ENCODE data around the gene SCFD2.

- TF ChIP-seq, protein P1, sequence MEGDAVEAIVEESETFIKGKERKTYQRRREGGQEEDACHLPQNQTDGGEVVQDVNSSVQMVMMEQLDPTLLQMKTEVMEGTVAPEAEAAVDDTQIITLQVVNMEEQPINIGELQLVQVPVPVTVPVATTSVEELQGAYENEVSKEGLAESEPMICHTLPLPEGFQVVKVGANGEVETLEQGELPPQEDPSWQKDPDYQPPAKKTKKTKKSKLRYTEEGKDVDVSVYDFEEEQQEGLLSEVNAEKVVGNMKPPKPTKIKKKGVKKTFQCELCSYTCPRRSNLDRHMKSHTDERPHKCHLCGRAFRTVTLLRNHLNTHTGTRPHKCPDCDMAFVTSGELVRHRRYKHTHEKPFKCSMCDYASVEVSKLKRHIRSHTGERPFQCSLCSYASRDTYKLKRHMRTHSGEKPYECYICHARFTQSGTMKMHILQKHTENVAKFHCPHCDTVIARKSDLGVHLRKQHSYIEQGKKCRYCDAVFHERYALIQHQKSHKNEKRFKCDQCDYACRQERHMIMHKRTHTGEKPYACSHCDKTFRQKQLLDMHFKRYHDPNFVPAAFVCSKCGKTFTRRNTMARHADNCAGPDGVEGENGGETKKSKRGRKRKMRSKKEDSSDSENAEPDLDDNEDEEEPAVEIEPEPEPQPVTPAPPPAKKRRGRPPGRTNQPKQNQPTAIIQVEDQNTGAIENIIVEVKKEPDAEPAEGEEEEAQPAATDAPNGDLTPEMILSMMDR (IDR thresholded peaks at IDR 0.05; ENCODE audit: low read depth, low read length, missing input control) = no peak
- no peak for TF ChIP-seq TAF1 (conservative IDR thresholded peaks at IDR 0.05)
- TF ChIP-seq, protein P2, sequence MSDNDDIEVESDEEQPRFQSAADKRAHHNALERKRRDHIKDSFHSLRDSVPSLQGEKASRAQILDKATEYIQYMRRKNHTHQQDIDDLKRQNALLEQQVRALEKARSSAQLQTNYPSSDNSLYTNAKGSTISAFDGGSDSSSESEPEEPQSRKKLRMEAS (IDR thresholded peaks at IDR 0.05) = no peak
- no peak for TF ChIP-seq REST (IDR thresholded peaks at IDR 0.05)
- TF ChIP-seq YY1 (IDR thresholded peaks at IDR 0.05) = no peak
- TF ChIP-seq, protein P3, sequence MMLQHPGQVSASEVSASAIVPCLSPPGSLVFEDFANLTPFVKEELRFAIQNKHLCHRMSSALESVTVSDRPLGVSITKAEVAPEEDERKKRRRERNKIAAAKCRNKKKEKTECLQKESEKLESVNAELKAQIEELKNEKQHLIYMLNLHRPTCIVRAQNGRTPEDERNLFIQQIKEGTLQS (IDR thresholded peaks at IDR 0.05) = no peak
- TF ChIP-seq, protein P4, sequence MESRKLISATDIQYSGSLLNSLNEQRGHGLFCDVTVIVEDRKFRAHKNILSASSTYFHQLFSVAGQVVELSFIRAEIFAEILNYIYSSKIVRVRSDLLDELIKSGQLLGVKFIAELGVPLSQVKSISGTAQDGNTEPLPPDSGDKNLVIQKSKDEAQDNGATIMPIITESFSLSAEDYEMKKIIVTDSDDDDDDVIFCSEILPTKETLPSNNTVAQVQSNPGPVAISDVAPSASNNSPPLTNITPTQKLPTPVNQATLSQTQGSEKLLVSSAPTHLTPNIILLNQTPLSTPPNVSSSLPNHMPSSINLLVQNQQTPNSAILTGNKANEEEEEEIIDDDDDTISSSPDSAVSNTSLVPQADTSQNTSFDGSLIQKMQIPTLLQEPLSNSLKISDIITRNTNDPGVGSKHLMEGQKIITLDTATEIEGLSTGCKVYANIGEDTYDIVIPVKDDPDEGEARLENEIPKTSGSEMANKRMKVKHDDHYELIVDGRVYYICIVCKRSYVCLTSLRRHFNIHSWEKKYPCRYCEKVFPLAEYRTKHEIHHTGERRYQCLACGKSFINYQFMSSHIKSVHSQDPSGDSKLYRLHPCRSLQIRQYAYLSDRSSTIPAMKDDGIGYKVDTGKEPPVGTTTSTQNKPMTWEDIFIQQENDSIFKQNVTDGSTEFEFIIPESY (IDR thresholded peaks at IDR 0.05) = no peak
- TF ChIP-seq RAD21 (IDR thresholded peaks at IDR 0.05) = no peak
- TF ChIP-seq JUND (IDR thresholded peaks at IDR 0.05) = no peak
Measured at GRCh38 chr4:53281438-53281837, 84.4 kb downstream of the SCFD2 start.
